ENCODE results near the gene SOX6.

Gene SOX6

DNA sequence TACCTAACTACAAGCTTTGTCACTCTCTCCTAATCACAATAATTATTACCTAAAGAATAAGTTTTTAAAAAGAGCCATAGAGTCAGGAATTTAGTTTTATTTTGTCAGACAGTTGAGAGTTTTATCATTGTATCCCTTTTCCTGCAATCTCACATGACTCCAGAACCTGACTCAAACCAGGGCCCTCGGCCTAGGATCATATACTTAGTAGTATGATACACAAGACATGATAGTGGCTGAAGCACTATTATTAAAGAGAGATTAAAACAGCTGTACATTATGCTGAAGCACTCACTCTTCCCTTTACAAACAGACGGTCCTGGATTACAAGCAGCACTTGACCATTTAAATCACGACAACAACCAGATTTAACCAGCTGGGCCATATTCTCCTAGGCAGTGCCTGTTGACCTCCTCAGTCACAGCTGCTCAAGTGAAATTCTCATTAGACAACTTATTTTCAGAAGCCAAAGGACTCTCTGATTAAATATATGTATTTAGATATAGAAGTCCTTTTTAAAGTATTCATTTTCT lies 44.0 kb downstream of the SOX6 start:
- DNase-seq = no peak

DNA sequence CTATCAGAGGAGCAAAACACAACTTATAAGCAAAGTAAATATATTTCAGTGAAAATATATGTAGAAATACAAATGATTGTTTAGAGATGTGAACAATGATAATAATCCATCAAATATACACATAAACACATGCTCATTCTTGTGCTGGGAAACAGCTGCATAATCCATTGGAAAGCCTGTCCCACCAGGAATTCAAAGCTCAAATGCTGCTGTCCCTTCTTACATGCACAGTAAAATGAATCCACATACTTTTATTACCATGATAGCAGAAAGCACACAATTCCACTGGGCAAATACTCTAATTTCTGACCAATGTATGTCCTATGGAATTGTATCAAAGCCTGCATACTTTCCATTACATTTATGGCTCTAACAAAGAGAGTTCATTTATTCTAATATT lies 44.5 kb downstream of the SOX6 start:
- no peak for DNase-seq

DNA sequence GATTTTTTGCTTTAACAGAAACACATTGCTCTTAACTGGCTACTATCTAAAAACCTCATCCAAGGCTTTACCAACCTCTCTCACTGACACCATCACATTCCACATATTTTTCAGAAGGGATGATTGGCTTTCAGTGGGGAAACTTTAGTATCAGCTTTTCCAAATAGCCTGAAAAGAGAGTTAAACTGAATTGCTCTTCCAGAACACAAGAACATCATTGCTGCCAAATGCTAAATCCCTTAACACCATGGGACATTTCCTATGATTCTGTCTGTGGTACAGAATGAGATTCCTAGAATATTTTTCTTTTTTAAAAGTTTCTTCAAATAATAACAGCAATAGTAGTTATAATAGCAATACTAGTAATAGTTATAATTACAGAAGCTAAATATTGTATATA lies 45.4 kb downstream of the SOX6 start:
- DNase-seq = no peak

DNA sequence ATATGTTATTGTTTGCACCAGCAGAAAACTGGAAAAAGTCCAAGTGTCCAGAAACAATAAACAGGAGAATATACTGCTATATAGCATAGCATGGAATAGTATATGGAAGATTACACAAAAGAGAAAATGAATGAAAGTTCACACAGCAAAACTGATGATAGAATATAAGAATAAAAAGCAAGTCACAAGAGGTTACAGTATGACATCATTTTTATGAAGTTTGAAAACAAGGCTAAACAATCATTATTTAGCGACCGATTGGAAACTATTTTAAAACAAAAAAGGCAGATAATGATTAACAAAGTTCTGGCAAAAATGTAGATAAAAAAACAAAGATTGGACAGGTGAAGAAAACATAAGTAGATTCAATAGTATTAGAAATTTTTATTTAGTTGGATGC lies 47.1 kb downstream of the SOX6 start:
- DNase-seq = no peak

DNA sequence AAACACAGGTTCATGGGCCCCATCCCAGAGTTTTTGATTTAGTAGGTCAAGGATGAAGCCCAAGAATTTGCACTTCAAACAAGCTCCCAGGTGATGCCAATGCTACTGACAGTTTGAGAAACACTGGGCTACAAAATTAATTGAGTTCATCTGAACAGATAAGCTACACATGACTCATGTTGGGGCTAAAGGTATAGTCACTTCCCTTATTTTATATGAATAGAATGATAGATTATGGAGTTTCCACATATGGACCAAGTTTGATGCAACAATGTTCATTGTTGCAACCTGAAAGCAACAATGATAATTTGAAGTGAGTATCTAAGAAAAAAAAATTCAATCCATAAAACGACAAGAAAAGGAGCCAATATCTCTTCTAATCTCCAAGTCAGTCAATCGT lies 54.9 kb downstream of the SOX6 start:
- DNase-seq = no peak

DNA sequence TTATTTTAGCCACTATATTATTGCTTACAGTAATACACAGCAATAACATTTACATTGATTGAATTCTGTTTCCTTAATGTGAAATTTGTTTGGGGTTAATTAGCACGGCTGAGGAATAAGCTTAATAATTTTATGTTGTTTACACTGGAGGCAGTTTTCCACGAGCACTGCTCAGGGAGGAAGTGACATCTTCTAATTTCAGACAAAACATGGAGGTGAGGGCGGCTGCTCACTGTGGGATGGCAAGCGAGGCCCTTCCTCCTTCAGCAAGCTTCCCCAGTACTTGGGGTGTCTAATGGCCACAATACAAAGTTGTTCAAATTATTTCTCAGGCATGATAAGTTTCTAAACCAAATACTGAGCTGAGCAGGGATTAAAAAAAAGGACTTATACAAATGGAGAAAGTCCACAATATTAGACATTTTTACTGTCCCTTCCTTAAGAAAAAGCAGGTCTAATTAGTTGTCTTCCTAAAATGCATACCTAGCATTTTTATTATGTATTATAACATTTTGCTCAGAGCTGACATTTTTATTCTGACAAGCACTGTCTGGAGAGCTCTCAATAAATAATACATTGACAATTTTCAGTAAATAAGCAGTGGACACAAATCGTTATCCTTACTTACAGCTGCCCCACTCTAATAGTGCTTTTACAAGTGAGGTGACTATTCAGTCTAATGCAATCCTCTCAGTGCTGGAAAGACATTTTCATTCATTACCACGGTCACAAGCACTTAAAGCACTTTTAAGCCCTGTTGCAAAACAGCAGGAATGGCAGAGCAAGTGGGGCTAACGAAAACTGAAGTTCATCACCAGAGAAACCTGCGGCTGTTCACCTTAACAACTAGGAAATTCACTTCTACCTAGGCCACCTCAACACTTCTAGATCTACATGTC lies 56.2 kb downstream of the SOX6 start:
- no peak for DNase-seq

DNA sequence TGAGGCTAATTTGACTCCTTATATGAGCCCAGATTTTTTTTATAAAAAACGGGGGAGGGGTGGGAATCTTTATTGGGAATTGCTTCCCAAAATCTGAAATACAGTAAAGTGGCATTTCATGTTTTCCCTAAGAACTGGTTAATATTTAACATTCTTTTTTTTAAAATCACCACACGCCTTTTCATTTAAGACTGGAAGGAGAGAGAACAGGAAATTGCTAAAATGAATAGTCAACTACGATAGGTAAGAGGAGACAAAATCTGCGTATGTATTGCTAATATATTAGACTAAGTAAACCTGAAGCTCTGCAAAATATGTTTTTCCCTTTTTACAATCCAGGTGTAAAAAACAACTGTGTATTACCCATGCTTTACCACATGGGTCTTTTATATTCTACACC lies 57.0 kb downstream of the SOX6 start:
- DNase-seq = no peak

DNA sequence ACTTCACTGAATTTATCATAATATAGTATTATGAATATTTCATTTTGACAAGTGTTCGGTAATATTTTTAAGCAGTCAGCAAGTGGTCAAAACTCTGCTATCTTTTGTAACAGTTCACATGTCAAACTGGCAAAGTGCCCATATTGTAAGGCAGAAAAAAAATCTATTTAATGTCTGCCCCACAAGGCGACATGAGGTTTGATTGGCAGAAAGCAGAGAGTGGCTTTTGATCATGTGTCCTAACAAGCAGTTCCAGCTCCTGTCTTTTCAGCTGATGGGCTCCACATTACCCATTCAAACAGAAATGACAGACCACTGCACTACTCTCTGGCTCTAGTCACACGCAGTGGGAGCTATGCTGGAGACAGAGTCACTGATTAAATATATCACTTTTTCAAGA lies 59.0 kb downstream of the SOX6 start:
- no peak for DNase-seq

DNA sequence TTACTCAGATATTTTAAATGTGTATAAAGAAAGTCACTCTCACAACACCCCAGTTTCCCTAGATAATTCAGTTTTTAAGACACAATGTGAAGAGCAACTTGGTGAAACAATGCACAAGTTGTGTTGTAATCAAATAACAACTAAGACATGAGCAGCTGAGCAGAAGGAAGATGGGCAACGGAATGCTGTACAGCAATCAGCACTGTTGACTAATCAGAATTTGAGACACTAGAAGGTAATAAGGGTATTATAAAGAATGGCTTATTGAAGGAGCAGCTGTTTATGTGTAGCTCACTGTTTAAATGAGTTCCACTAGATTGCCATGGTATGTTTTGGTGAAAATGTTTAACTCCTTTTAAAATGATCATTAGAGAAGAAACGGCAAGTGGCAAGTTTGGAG lies 60.1 kb downstream of the SOX6 start:
- DNase-seq = no peak

DNA sequence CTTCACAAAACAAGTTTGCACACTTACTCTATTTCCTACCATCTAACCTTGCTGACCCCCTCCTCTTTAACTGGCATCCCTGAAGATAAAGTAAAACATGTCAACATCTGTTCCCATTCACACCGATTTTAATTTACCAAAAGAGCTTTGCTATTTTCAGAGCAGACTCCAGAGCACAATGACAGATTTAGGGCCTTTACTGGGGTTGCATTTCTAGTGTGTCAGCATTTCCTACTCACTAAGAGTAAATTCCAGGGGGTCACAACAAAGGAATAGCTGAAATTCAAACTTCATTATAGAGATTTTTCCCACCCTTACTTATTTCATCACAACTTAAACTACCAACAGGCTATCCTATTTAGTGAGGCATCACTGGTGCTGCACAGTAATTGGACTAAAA lies 60.8 kb downstream of the SOX6 start:
- DNase-seq = no peak

DNA sequence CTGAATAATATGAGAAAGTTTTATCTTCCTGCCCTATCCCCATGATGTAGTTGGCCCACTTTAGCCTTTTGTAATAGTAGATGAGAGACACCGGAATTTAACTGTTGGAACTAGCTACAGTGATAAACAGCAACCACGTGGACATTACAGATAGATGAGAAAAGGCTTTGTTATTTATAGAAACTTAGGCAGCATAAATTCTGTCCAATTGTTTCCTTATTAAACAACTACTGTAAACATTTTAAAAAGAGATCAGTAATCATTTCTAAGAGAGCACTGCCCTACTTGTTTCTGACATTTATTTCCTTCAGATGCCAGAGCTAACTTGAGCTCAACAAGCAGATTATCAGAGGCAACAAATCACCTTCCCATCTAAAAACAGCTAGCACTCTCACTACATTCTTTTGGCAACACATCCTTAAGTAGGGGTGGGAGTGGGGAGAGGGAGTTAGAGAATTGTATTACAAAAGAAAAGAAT lies 63.1 kb downstream of the SOX6 start:
- DNase-seq = no peak

DNA sequence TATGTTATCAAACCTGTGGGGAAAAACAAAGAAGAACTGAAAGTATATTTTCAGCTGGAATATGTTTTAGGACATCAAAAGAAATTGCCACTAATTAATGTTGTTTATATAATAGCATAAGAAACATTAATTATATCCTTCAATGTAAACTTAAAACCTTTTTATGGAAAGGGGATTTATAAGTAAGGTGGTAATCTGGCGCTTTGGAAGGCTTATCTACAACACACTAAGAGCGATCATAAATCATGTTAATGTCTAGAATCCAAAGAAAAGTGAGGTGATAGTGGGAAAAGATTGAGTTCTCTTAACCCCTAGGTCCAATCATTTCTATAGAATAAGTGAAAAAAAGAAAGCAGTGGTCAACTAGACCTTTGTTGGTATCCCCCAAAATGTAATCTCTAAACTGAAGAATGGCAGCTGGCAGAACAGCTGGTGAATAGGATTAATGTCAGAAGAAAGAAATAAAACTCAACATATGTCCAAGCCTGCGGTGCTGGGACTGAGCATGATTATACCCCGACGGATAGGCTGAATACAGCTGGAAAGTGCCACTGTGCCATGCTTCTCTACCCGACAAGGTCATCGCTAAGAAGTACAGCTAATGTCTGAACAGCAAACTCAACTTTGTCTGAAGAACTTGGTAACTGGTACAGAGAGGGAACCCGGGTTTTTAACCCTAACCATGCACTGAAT lies 64.0 kb downstream of the SOX6 start:
- no peak for DNase-seq

DNA sequence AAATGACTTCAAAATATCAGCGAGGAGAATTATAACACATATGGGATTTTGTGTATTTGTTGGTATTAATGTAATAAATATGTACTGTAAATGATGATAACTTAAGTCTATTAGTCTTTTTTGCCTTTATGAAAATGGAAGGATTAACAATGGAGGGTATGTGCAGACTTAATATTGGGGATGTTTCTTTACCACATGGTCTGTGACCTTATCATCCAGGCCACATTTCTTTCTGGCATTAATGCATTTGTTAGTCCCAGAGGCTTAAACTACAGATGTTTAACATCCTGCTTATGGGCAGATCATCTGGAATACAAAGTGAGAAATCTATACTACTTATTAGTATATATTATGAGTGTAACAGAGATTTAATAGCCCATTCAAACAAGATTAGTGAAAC lies 64.6 kb downstream of the SOX6 start:
- no peak for DNase-seq

DNA sequence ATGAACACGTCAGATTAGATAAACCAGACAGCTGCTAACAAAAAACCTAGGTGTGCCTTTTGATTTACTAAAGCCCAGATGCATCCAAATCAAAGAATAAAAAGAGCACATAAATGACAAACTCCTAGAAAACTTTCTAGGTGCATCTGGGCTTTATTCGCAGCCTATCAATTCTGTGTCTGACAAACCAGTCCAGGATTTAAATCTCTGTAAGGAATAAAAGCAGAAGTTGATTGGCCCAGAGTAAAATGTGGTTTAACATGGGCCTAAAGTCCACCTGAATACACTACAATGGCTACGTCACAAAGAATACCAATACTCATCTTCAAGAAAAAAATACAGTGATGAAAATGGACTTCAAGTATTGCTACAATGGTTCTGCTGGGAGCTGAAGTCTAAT lies 66.8 kb downstream of the SOX6 start:
- no peak for DNase-seq

DNA sequence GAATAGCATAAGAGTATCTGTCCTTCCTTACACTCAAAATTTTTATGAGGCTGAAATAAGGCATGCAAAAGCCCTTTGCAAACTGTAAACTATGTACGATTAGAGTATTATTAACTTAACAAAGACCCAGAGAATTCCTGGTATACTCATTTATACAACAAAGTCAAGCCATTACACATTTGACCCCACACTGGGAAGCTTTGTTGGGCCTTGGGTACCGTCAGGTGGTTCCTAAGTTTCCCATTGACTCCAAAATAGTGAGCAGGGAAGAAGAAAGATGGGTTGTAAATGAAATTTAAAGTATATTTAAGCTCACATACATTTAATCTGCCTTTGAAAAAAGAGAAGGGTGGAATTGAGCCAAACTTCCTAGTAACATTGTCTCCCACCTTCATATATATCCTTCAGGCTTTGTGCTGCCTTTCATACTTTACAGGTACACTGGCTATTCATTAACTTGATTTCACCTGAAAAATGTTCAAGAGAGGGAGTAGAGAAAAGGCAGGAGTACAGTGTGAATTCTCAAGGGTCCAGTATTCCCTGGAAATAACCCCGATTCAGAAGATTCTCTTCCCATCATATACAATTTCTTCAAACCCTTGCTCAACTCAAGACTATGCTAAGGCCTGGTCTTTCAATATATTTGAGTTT lies 68.6 kb downstream of the SOX6 start:
- DNase-seq = no peak

DNA sequence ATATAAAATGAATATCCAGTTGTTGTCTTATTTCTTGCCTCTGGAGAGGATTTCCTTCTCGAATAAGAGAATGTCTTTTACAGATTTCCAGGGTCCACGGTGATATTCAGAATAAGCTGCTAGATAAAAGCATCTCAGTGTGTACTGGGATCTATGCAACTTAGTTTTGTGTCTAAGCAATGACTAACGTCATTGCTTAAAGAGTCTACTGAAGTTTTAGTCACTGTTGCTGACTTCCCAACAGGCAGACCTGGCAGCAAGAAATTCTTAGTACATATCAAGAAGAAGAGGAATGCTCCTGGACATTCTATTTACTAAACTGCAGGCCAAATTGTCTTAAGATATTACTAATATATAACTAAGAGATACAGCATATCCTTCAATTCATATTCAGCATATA lies 70.3 kb downstream of the SOX6 start:
- no peak for DNase-seq

DNA sequence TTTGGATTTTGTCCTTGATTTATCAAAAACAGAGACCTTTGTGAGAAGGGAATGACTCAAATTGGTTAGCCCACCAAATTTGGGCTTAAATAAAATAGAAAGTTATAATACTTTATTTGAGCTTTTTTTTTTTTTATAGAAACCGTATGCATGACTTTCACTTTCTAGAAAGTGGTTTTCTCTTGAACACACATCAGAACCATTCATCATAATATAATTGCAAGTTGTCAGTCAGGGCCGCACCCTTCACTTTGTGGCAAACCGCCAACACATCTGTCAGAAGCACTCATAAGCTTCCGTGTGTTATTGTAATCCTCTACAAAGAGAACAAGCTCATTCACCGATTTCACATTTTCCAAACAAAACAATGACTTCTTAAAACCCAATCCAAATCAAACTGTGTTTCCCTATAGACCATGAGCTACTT lies 76.1 kb downstream of the SOX6 start:
- DNase-seq = no peak

DNA sequence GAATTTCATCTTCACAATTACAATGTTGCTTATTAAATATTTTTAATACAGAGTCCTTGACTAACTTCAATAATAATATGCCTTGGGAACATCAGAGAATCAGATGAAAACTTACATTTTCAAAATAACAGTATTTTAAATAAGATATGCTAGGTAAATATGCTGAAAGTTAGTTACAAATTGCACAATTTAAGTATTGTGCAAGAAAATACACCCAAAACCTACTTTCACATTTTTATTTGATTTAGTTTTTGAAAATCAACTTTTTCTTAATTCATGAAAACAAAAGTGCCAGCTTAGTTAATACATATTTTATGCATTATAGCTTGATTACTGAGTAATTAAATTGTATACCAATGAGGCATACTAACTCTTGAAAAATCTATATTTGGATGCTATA lies 76.8 kb downstream of the SOX6 start:
- no peak for DNase-seq

DNA sequence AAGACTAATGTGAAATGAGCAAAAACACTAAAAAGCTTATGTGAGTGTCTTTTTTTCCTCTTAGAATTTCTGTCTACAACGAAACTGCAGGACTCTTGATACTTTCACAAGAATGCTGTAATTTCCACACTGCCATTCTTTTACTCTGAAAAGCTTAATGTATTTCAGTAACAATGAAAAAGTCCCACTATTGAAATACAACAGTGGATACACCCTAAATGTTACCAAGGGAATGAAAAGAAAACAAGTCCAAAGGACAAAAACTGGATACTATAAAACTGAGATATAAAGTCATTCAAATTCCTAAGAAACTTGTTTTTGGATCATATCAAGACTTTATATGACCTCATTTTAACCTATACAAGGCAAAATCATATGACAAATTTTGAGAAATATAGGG lies 77.4 kb downstream of the SOX6 start:
- DNase-seq = no peak

DNA sequence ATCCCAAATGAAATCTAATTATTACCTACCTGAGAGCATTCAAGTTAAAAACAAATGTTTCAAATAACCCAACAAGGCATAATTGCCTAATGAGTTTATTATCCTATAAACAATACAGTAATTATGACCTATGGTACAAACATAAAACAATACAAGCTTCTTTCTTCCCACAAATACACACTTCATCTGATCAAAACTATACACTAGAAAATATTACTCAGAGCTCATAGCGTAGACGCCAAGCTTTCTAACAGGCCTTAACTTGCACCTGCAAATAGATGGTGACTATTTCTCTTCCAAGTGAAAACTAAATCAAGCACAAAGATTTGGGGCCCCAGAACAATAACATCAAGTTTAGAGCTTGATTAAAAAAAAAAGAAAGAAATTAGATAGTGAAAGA lies 78.1 kb downstream of the SOX6 start:
- DNase-seq = no peak

DNA sequence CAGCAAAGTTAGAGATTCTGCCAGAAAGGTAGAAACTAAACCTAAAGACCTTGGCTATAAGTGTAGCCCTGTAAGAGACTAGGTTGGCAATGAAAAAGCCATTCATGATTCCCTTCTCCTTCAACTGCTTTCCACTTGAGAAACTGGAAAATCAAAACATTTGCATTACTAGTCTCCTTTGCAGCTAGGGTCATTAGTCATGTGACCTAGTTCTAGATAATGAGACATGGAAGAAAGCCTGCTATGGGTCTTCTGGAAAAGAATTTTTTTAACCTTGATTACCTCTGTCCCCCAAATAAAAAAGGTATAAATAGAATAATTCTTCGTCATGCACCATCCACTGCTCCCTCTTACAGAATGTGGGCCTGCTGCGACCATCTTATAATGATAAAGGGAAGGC lies 80.1 kb downstream of the SOX6 start:
- DNase-seq = no peak

DNA sequence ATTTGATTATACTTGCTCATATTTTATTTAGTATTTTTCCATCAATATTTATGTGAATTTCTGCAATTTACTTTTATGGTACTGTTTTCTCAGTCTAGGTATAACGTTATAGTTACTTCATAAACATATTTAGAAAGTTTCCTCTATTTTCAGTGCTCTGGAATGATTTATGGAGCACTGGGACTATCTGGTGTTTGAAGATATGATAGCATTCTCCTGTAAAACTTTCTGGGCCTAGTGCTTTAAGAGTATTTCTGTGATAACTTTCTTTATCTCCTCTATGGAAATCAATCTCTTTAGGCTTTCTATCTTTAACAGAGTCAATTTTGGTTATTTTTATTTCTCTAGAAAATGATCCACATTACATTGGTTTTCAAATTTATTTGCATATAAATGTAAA lies 85.1 kb downstream of the SOX6 start:
- no peak for DNase-seq

DNA sequence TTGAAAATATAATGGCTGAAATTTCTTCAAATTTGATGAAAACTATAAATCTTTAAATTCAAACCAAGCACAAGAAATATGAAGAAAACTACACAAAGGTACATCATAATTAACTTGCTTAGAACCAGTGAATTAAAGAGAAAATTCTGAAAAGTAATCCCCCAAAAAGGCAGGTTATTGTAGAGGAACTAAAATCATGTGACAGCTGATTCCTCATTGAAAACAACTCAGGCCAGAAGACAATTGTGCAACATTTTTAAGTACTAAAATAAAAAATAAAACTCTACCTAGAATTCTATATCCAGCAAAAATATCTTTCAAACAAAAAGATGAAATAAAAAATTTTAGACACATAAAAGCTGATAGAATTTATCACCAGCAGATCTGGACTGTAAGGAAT lies 90.3 kb downstream of the SOX6 start:
- DNase-seq = no peak

DNA sequence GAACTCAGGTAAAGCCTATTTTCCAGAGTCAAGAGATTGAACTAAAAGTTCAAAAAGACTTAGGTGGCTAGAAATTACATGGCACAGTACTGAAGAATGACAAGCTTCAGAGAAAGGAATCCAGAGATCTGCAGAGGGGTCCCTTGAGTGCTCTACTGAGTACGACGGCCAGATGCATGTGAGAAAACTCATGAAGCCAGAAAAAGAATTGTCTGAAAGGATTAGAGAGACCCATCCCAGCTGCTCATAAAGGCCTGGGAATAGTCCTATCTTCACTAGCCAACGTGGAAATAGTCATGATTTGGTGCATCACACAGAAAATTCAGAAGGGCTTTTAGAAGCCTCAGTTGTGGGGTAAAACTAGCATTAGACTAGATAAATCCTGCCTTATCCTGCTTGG lies 91.3 kb downstream of the SOX6 start:
- DNase-seq = no peak

All from stimulated activated CD4-positive, alpha-beta T cell treated with anti-CD3 and anti-CD28 coated beads, Interleukin-2, amount 100 ng/mL, for 48 hours (primary cell).